Myocyte (in vitro differentiated cells): ENCODE measurements around the gene ADK. TPM values are rescaled to one million over a fixed set of nuclear protein-coding genes. Genes with fewer than 3 reads are reported as not detected.
"Not testable (repeated sequence)": the region's sequence is repeated elsewhere in the genome, so short reads cannot be mapped to it uniquely, and the experiment has no call there.

Experiments
- DNase-seq: peaks from one replicate; pipeline ENCODE4 v3.0.0-alpha.2; 2012; ENCODE audit warnings: low read depth
- total RNA-seq: library from RNA; depleted of rRNA; stranded (reverse); fragments of >200 nt; gene quantifications from 2 replicates; pipeline ENCODE4 v1.2.3, GENCODE V29; 2014

Gene ADK
- total RNA-seq, 1 donor from 2014 or later = 65.4 TPM

DNA sequence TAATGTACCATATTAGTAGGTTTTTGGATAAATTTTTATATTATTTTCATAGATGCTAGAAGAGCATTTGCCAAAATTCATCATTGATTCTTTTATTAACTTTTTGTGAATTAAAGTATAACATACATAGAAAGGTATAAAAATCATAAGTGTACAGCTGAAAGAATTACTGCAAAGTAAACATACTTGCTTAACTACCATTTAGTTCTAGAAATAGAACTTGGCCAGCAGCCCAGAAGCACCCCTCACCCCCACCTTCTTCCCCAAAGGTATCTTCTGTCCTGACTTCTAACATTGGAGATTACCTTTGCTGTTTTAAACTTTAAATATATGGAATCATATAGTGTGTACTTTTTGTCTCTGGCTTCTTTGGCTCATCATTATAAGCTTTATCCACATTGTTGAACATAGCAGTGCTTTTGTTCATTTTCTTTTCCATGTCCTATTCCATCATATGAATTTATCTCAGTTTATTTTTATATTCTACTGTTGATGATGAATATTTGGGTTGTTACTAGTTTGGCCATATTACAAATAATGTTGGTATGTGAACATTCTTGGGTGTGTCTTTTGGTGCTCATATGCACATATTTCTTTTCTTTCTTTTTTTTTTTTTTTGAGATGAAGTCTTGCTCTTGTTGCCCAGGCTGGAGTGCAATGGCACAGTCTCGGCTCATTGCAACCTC is 142.8 kb downstream of the ADK start:
- peak; percentile 48 for DNase-seq

DNA sequence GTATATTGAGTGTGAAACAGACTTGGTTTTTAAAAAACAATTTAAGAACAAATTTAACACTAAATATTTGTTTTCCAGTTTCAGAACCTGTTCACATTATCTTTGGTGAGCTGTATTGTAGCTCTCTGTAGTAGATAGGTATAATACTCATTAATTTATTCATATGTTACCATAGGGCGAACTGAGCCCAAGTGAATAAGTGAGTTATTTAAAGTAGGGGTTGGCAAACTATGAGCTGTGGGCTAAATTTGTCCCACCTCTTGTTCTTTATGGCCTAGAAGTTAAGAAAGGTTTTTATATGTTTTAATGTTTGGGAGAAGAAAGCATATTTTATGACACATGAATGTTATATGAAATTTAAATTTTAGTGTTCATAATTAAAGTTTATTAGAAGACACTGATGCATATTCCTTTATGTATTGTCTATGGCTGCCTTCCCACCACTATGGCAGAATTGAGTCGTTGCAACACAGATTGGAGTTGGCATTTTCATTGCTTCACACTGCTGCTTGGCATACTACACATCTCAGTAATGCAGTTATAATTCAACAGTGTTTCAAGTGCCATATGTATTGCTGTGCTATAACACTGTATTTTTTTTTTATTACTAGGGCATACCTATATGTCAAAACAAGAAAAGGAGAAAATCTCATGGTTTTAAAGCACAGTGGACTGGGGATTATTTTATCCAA is 146.5 kb downstream of the ADK start:
- DNase-seq = no peak

DNA sequence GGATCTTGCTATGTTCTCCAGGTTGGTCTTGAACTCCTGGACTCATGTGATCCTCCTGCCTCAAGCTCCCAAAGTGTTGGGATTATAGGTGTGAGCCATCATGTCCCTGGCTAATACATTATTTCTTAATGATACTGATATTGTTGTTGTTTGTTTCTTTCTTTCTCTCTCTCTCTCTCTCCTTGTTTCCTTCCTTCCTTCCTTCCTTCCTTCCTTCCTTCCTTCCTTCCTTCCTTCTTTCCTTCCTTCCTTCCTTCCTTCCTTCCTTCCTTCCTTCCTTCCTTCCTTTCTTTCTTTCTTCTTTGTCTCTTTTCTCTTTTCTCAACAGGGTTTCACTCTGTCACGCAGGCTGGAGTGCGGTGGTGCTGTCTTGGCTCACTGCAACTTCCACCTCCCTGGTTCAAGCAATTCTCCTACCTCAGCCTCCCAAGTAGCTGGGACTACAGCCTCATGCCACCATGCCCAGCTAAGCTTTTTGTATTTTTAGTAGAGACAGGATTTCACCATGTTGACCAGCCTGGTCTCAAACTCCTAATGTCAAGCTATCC is 149.1 kb downstream of the ADK start:
- not testable (repeated sequence) for DNase-seq

DNA sequence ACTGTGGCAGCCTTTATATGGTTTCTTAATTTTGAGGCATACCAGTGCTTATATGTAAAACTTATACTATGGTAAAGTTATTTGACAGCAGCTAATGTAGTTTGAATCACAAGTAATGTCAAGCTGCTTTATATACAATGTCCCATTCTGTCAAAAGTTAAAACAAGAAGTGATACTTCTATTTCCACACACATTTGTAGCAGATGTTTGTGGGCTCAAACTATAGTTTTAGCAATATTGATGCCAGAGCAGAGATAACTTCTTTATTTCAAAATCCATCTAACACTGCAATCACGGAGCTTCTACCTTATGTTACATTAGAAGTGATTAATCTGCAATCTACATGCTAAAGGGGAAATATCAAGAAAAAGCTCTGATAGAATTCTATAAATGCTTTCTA is 149.6 kb downstream of the ADK start:
- no peak for DNase-seq

DNA sequence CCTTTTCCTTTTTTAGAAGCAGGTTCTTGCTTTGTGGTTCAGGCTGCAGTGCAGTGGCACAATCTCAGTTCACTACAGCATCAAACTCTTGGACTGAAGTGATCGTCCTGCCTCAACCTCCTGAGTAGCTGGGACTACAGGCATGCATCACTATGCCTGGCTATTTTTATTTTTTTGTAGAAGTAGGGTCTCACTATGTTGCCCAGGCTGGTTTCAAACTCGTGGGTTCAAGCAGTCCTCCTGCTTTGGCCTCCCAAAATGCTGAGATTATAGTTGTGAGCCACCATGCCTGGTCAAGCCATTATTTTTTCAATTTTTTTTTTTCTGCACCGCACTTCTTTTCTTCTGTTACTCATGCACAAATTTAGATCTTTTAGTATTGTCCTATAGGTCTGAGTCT is 154.7 kb downstream of the ADK start:
- DNase-seq = no peak

DNA sequence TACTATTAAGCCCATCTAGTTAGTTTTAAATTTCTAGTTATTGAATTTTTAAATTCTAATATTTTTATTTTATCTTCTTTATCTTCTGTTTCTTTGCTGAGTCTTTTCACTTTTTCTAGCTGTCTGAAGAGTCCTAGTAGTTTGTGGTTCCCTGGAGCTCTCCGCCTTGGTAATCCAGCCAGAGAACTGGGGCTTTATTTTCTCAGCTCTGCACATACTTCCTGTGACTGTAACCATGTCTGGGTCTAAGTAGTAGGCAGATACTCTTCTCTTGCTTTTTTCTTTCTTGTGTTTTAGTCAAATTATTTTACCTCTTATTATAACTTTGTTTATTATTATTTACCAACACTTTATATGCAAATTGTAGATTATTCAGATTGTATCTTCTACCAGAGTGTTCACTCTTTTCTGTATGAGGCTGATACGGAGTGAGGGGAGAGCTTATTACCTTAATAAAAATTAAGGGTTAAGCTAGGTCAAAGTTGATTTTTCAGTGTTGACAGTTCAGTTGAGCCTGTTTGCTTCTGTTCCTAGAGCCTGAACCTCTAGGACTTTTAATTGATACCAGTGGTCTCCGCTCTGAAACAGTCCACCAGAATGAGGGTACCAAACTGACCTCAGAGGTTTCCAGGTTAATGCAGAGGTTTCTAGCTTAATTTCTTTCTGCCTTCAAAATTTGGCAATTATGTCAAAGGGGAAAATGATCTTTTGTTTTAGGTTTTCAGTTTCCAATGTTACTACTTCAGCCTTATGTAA is 155.4 kb downstream of the ADK start:
- peak; percentile 8 for DNase-seq

DNA sequence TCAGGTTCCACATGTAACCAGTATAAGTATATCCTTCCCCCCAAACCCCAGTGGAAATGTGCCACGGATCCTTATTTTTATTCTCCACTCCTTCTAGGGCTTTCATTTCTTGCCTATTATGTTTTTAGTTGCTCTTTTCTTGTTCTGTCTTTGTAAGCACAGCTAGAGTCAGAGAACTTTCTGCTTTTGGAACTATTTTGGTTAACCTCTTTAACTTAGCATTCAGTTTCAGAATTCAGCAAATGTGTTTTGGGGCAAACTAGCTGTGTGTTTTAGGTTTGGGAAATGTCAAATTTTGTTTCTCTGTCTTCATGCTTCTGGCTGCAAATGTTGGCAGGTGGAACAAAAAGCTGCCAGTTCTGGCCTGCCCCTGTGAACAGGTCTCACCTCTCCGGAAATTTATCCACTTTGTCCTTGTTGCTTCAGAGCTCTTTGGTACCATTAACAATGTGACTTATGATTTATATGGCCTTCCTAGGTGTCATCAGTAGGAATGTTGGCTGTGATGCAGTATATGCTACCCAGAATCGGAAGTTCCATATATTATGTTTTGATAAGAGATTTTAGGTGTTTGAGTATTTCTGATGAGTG is 156.1 kb downstream of the ADK start:
- no peak for DNase-seq

DNA sequence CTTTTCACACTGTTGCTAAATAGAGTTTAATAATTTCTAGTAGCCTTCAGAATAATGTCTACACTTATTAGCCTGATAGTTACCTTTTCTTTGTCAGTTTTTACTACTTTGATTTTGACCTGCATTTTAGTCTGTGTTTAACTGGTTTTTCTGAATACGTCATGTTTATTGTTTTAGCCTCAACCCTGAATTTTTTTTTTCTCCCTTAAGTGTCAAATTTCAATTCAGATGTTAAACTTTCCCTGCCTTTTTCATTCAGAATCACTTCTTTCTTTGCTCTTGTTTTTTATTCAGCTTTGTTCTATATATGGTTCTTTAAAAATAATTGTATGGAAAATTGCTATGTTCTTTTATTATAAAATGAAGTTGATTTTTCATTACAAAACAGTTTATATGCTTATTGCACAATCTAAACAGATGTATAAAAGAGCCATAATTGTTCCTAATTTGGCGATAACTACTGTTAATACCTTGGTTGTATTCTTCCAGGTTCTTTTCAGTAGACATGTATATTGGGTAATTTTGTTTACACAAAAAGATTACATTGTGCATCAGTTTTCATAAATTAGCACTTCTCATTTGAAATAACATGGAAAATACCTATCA is 159.7 kb downstream of the ADK start:
- DNase-seq = no peak

DNA sequence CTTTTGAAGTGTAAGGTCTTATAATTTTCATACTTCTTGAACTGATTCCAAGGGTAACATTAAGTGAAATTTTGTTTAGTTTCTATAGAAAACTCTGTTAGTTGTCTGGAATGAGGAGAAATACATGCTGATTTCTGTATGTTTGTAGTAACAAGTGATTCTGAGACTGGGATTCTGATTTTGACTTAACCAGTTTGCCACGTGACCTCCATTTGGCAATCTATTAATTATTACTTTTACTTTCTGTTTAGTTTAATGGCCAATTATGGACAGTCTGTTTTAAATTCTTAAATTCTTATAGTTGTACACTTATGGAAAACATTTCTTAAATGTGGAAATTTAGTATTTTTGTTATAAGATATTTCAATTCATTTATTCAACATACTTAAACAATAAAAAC is 163.1 kb downstream of the ADK start:
- DNase-seq = no peak

DNA sequence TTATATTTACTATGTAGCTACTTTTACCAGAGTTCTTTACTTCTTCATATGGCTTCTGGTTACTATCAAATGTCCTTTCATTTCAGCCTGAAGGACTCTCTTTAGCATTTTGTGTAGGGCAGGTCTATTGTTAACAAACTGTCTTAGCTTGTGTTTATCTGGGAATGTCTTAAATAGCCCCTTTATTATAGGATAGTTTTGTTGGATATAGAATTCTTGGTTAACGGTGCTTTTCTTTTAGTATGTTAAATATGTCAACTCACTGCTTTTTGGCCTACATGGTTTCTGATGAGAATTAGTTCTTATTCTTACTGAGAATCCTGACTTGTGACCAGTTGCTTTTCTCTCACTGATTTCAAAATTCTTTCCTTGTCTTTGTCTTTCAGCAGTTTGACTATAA is 169.0 kb downstream of the ADK start:
- no peak for DNase-seq

DNA sequence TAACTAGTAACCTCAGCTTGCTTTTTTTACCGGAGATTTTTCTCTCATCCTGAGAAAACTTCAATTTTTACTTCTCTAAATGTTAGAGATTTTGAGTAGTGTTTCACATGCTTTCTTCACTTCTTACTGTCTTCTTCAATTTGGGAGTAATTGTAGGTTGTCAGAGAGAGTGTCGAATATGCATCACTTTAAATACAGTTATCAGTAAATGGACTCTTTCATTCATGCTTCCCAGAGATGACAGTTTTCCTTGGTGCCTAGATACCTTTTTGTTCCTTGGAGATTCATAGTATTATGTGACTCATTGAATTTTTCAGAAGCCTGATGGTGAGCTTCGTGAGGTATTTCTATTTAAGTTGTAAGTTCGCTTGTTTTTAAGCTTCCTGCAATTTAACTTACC is 169.7 kb downstream of the ADK start:
- no peak for DNase-seq

DNA sequence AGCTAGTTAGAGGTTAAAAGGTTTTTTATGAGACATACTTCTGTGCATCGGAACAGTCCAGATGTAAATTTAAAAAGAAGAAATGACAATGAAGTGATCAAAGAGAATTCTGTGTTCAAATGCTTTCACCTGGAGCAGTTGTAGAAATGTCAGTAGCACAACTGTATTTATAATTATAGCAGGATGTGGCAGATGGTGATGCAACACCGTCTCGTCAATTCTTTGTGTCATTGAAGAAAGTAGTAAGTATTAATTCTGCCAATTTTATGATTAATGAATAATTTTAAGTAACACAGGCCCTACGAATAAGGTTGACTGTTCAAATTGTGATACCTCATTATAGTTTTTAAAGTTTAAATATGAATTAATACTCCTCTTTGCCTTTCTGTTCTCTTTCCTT is 171.1 kb downstream of the ADK start:
- DNase-seq = no peak

DNA sequence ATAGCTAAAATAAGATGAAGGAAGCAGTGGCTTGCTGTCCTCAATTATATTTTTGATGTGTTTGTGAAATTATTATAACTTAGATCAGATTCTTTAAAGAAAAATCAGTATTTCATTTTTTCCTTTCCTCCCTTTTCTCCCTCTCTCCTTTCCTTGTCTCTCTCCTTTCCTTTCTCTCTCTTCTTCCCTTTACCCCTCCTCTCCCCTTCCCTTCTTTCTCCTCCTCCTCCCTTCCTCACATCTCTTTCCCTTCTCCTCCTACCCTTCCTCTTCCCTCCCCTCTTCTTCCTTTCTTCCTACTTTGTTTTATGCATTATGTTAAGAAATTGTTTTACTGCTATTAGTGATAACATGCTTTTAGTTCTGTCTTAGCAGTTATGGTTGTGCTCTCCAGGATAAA is 171.5 kb downstream of the ADK start:
- no peak for DNase-seq

DNA sequence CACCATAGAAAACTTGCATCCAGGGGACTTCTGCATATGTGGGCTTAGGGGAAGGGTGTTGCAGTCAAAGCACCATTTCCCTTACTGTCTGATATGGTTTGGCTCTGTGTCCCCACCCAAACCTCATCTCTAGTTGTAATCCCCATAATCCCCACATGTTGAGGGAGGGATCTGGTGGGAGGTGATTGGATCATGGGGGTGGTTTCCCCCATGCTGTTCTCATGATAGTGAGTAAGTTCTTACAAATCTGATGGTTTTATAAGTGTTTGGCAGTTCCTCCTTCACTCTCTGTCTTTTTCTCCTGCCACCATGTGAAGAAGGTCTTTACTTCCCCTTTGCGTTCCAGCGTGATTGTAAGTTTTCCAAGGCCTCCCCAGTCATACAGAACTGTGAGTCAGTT is 177.4 kb downstream of the ADK start:
- DNase-seq = no peak

DNA sequence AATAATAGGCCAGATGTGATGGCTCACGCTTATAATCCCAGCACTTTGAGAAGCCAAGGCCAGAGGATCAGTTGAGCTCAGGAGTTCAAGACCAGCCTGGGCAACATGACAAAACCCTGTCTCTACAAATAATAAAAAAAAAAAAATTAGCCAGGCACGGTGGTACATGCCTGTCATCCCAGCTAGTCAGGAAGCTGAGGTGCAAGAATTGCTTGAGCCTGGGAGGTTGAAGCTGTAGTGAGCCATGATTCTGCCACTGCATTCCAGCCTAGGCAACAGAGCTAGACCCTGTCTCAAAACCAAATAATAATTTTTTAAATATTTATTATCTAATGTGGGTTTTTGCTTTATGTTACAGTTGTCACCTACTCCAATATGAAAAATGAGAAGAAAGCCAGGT is 178.9 kb downstream of the ADK start:
- no peak for DNase-seq

DNA sequence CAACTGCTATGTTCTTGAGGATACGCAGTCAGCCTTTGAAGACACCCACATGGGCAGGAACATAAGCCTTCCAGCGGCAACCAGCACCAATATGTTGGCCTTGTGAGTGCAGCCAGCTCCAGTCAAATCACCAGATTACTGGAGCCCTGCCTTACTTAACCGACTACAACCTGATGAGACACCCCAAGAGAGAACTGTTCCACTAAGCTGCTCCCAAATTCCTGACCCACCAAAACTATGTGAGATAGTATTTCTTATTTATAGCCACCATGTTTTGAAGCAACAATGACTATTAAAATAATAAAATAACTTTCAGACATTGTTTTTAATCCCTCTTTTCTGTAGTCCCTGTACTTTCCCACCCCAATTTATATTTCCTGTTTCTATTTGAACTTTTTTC is 179.6 kb downstream of the ADK start:
- peak; percentile 35 for DNase-seq

DNA sequence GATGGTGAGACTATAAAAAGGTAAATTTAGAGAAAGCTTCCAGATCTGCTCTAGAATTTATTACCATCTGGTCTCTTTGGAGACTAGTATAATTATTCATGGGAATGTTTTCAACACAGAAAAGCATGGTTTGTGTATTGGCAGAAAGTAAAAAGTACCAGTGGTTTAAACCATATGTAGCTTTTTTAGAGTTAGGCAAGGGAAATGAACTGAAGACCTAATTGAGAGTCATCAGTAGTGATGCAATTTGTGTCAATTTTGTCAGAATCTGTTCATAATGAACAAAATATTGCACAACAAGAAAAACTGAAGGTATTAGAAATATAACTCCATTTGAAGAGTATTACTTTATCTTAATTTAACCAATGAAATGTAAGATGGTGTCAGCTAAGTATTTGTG is 181.4 kb downstream of the ADK start:
- DNase-seq = no peak

DNA sequence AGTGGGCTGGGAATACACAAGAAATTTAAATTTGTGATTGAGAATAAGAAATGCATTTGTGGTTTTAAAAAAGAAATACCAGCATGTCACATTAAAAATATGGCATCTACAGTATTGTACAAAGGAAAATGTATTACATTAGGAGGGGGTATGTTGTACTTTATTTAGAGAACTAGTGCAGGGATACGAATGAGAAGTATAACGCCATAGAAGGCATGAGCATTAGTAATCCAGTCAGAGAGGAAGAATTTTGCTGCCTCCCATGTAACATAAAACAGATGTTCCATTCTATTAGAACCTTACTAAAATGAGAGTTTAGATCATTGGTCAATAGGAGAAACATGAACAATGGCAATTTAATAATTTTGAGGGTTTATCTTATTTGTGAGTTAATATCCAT is 182.2 kb downstream of the ADK start:
- no peak for DNase-seq

DNA sequence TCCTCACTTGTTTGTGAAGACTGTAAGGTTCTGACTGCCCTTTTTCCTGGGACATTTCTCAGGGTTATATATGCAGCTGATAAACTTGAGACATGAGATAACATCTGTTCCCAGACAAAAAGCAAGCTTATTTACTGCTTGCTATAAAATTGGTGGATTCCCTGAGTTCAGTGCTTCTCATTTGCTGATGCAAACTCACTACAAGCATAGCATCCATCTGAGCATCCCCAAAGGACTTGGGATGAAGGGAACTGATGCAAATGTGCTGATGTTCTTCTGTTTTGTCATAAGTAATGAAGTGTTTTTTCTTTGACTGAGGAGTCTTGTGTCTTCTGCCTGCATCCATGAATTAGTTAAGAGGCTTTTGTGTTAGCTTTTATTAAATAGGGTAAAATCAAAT is 183.2 kb downstream of the ADK start:
- no peak for DNase-seq

DNA sequence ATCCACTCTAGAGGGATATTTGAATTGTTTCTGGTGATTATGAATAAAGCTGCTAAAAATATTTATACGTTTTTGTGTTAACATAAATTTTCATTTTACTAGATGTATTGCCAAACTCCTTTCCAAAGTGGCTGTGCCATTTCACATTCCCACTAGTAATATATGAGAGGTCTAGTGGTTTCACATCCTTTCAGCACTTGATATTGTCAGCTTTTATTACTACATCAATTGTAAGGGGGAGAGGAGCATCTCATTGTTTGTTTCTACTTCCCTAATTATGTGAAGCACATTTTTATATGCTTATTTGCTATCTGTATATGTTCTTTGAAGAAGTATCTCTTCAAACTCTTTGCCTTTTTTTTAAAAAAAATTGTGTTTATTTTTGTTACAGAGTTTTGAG is 184.5 kb downstream of the ADK start:
- no peak for DNase-seq

DNA sequence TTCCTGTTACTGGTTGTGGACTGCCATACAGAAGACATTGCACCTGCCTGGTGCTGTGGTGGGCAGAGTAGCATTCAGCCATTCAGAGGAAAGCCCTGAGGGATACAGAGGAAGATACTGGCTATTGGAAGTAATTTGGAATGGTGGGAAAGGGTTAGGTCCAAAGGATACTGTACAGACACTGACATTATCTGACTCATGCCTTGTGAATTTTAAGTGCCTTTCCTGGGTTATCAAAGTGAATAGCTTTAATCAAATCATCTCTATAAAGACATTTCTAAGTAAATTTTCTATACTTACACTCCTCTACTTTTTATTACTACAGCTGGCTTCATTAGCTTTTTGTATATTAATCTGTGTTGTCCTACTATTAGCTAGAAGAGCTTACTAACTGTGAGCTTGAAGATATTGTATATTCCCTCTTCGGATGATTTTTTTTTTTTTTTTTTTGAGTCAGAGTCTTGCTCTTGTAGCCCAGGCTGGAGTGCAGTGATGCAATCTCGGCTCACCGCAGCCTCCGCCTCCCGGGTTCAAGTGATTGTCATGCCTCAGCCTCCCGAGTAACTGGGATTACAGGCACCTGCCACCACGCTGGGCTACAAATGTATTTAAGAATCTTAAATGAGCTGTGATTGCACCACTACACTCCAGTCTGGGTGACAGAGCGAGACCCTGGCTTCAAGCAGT is 186.5 kb downstream of the ADK start:
- DNase-seq = no peak
